Prostate gland (tissue), 2 donors: ENCODE measurements around the gene UBTF. TPM values are rescaled to one million over a fixed set of nuclear protein-coding genes. Genes with fewer than 3 reads are reported as not detected.

Experiments
- DNase-seq: peaks from one replicate; pipeline ENCODE4 v3.0.0-alpha.2; 2019; ENCODE audit warnings: low spot score
- H3K27ac ChIP-seq, 2 donors: fragments of 200-600 bp; sonication (generic); 2 replicates each; pipeline ENCODE4 v1.5.1; 2017 to 2019
- H3K27me3 ChIP-seq: fragments of 200-600 bp; sonication (generic); replicated peaks from 2 replicates; pipeline ENCODE4 v1.5.1; 2019; ENCODE audit not compliant: insufficient read depth
- H3K36me3 ChIP-seq, 2 donors: fragments of 200-600 bp; sonication (generic); 1 replicate in 1 of 2; 2 replicates in 1 of 2; pipeline versions ENCODE4 v1.5.1 to v1.8.1; 2017 to 2019
- H3K4me1 ChIP-seq: fragments of 200-600 bp; sonication (generic); replicated peaks from 2 replicates; pipeline ENCODE4 v1.5.1; 2019
- H3K4me3 ChIP-seq, 2 donors: fragments of 200-600 bp; sonication (generic); 2 replicates each; pipeline ENCODE4 v1.5.1; 2017 to 2019
- H3K9me3 ChIP-seq: fragments of 200-600 bp; sonication (generic); 2 replicates; pipeline ENCODE4 v1.5.1; 2017
- POLR2A ChIP-seq: fragments of 450-650 bp; IDR thresholded peaks from one replicate; pipeline ENCODE4 v1.6.1; 2016; ENCODE audit warnings: antibody characterized with exemption, mild to moderate bottlenecking
- POLR2AphosphoS5 ChIP-seq: sonication (generic); formaldehyde crosslinking; IDR thresholded peaks from one replicate; pipeline ENCODE4 v1.6.1; 2017; ENCODE audit warnings: antibody characterized with exemption
- WGBS: methylation state at CpG from one replicate; pipeline ENCODE4 v1.1.5; 2018; 5-methylcytosine and 5-hydroxymethylcytosine counted together
- intact Hi-C: fragments of 100-400 bp; cut with DNase I; formaldehyde crosslinking; loops from one replicate; pipeline ENCODE4 v1.14.2; 2022
- total RNA-seq, 2 donors: library from RNA; depleted of rRNA; stranded (reverse); fragments of >200 nt; gene quantifications; one replicate each; pipeline ENCODE4 v1.1.0, GENCODE V29; 2016
- TF ChIP-seq, protein P1 (sequence below), 4 experiments: fragments of 200-600 bp in 2 of 4; fragments of 450-650 bp in 2 of 4; sonication (generic) in 2 of 4; IDR thresholded peaks; 1 replicate in 3 of 4; 2 replicates in 1 of 4; pipeline ENCODE4 v1.5.1; 2016 to 2019; ENCODE audit warnings: antibody characterized with exemption in 4 of 4, mild to moderate bottlenecking in 2 of 4, moderate library complexity in 2 of 4

The UBTF gene
- total RNA-seq, 2 donors from 2014 or later: 73.4 to 77.2 TPM

DNA sequence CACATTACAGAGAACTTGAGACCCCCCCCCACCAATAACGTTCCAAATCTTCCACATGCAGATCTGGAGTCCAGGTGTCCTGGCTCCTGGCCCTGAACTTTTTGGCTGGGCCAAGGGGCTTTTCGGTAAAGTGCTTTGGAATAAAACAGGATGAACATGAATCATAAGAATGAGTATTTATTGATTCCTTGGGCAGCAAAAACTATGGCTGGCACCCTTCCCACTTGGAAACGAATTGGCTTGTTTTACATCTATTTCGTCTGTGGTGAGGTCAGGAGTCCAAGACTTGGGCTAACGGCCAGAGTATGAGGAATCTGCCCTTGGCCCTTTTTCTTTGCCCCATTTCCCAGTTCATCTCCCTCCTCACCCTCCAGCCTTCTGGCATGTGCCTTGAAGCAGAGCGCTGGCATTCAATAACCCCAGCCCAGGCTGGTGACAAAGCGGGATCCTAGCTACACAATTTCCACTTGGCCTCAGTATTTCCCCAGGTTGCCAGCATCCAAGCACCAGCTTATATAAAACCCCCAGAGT, 4.1 kb upstream of the UBTF start:
- Histone ChIP-seq H3K9me3 (no peaks in the 10 kb centered on the region), H3K27ac (peak overlapping the region in 1 of 2 donors; percentile 23), H3K4me1 (peaks cover 5% of the 10 kb centered on the region), H3K27me3 (no peaks in the 10 kb centered on the region), H3K36me3 (no peaks in the 10 kb centered on the region), H3K4me3 (no peak overlapping the region)
- 22% methylated on average over 7 of the region's 7 CpGs for WGBS
- TF ChIP-seq, protein P1, sequence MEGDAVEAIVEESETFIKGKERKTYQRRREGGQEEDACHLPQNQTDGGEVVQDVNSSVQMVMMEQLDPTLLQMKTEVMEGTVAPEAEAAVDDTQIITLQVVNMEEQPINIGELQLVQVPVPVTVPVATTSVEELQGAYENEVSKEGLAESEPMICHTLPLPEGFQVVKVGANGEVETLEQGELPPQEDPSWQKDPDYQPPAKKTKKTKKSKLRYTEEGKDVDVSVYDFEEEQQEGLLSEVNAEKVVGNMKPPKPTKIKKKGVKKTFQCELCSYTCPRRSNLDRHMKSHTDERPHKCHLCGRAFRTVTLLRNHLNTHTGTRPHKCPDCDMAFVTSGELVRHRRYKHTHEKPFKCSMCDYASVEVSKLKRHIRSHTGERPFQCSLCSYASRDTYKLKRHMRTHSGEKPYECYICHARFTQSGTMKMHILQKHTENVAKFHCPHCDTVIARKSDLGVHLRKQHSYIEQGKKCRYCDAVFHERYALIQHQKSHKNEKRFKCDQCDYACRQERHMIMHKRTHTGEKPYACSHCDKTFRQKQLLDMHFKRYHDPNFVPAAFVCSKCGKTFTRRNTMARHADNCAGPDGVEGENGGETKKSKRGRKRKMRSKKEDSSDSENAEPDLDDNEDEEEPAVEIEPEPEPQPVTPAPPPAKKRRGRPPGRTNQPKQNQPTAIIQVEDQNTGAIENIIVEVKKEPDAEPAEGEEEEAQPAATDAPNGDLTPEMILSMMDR (IDR thresholded peaks at IDR 0.05): no peak
- TF ChIP-seq POLR2AphosphoS5 (no peak), POLR2A (no peak)
- intact Hi-C loops: no loop called here
- DNase-seq: no peak

DNA sequence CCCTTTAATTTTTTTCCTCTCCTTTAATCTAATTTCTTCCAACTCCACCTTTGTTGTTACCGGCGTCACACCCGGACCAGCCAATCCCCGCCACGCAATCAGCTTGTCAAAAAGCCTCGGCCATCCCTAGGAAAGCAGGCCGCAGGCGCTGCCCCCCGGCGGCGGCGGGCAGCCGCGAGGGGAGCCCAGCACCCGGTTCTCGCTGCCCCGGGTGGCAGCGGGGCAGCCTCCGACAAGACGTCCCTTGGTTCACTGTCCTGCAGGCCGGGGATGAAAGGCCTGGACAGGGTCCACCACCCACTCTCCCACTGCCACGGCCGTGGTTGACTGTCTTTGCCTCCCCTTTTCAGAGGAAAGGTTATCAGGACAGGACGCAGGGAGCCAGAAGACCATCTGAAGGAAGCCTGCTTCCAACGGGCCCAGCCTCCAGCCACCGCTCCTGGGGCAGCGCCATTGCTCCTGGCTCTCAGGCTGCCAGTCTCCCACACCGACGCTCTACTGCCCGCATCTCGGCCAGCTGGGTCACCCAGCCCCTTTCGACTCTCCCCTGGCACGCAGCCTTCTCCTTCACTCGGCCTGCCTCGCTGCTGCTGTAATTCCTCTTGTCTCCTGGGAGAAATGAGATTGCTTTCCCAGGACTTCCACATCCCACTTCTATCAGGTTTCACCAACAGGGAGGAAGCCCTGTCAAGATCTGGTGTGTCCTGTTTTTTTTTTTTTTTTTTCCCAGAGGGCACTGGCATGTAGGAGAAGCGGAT, 2.8 kb upstream of the UBTF start:
- H3K27ac ChIP-seq: peak overlapping the region; percentile 98 to 100
- no peaks in the 10 kb centered on the region for H3K9me3 ChIP-seq
- no peak for TF ChIP-seq POLR2A
- TF ChIP-seq POLR2AphosphoS5: peak; percentile 70
- TF ChIP-seq, protein P1 (IDR thresholded peaks at IDR 0.05): peak in 1 of 4 experiments; percentile 21
- H3K4me1 ChIP-seq: peaks cover 5% of the 10 kb centered on the region
- peak; percentile 74 for DNase-seq
- peak overlapping the region; percentile 80 to 95 for H3K4me3 ChIP-seq
- H3K27me3 ChIP-seq: no peaks in the 10 kb centered on the region
- intact Hi-C loops: no loop called here
- WGBS: 2% methylated on average over 36 of the region's 36 CpGs
- no peaks in the 10 kb centered on the region for H3K36me3 ChIP-seq

DNA sequence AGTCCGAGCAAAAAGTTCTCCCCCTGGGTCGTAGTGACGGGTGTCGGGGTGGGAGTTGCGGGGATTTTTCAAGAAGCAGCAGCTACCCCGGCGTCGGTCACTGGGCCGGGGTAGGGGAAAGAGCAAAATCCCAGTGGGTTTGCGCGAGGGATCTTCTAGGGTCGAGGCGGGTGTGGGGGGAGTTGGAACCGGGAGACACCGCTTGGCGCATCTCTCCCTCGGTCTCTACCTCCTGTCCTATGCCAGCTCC, 2.3 kb upstream of the UBTF start:
- H3K9me3 ChIP-seq: no peaks in the 10 kb centered on the region
- peak overlapping the region; percentile 98 to 100 for H3K27ac ChIP-seq
- peak overlapping the region; percentile 80 to 95 for H3K4me3 ChIP-seq
- TF ChIP-seq, protein P1 (IDR thresholded peaks at IDR 0.05): no peak
- peak; percentile 74 for TF ChIP-seq POLR2A
- no peaks in the 10 kb centered on the region for H3K36me3 ChIP-seq
- peaks cover 5% of the 10 kb centered on the region for H3K4me1 ChIP-seq
- no peaks in the 10 kb centered on the region for H3K27me3 ChIP-seq
- no peak for DNase-seq
- intact Hi-C loops: no loop called here
- WGBS: 0% methylated on average over 17 of the region's 17 CpGs

DNA sequence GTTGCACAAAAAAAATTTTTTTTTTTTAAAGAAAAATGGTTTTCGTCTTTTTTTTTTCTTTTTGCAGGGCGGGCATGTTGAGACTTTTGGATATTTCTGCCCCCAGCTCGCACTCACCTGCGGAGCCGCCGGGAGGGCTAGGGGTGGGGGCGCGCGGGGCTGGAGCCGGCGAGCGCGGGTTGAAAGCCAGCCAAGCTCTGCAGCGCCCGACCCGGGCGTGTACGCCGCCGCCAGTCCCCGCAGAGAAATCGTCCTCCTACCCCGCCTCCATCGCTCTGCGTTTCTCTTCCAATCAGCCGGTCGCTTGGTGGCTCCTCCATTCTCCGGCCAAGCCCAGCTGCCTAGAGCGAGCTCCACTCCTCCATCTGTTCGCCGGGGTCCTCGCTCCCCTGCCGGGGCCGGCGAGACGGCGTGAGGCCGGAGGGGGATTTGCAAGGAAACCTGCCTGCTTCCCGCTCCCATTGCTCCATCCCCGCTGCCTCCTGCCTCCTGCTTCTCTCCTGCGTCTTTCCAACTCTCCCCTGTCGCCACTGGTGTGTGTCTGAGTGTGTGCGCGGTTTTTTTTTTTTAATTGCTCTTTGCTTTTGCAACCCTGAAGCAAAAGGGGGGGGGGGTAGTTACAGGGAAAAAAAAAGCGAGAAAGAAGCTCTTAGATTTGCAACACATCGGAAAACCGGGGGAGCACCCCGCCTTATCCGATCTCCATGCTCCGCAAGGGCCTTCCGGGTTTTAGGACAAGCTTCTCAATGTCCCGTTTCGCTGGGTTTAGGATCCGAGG, 1.8 kb upstream of the UBTF start:
- peak; percentile 67 for DNase-seq
- Histone ChIP-seq H3K36me3 (peaks cover 0 to 4% of the 10 kb centered on the region in 2 donors), H3K4me1 (peaks cover 5% of the 10 kb centered on the region), H3K27ac (peak overlapping the region; percentile 98 to 100), H3K4me3 (peak overlapping the region; percentile 80 to 95), H3K27me3 (no peaks in the 10 kb centered on the region), H3K9me3 (no peaks in the 10 kb centered on the region)
- under 1% methylated on average over 43 of the region's 54 CpGs for WGBS
- TF ChIP-seq, protein P1 (IDR thresholded peaks at IDR 0.05): no peak
- TF ChIP-seq POLR2AphosphoS5 (no peak), POLR2A (peak; percentile 29)
- intact Hi-C loops: no loop called here
